ENCODE measurements around the gene SOBP.

DNA sequence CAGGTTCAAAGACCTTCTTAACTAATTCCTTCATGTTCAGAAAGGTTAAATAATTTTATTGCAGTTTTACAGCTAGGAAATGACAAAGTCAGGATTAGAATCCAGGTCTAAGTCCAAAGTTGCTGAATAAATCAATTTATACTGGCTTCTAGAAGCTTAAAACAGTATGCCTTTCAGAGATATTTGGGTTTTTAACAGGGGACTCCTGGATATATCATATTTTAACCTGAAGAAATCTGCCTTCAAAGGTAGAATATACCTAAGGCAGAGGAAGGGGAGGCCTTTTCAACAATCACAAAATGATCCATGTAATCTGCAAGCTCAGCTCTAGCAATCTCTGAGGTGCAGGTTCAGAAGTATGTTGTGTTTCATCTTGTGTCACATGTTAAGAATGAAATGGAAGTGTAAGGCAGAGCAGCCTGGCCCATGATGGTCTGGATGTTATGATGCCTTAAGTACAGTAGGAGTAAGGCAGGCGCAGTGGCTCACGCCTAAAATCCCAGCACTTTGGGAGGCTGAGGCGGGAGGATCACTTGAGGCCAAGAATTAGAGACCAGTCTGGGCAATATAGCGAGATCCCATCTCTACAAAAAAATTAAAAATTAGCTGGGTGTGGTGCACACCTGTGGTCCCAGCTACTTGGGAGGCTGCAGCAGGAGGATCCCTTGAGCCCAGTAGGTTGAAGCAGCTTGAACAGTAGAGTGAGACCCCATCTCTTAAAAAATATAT lies 123.9 kb downstream of the SOBP start:
- TF ChIP-seq CTCF (IDR thresholded peaks at IDR 0.05): no peak
- TF ChIP-seq POLR2AphosphoS5 (IDR thresholded peaks at IDR 0.05): no peak
- TF ChIP-seq POLR2A (IDR thresholded peaks at IDR 0.05): no peak

Data from breast epithelium (tissue), 3 donors.